Measurements from ENCODE around the gene CCDC146. TPM values are rescaled to one million over a fixed set of nuclear protein-coding genes. Genes with fewer than 3 reads are reported as not detected.

The CCDC146 gene
- polyA plus RNA-seq, 3 donors = 0.08 to 7.2 (median 0.40) TPM

DNA sequence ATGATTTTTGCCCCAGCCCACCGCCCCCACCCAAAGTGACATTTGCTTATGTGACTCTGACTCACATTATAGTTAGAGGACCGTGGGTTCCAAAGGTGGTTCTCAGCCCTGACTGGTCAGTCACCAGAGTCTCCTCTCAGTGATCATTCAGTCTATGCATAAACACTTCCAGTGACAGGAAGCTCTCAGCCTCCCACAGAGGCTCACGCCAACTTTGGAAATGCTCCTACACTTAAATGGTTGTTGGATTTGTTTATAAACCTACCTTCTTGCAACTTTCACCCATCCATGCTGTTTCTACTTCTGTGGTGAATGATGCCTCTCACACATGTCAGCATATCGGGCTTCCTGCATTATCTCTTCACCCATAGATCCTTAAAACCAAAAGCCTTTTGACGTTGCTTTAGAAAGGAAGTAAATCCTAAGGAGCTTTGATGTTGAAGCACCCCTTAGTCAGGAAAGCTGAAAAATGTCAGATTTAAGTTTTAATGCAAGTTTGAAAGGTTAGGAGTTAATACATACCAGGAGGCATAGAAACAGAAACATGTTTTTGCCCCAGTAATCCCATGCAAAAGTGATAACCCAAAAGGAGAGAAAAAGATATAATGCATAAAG, 123.7 kb downstream of the CCDC146 start:
- DNase-seq = peak in 2 of 3 donors; percentile 21 to 39
- Histone ChIP-seq H2AFZ (ENCODE audit: insufficient read depth, low read depth, low read length, poor library complexity, severe bottlenecking) (peak overlapping the region; percentile 17), H4K20me1 (ENCODE audit: insufficient read depth, low read length) (no peaks in the 10 kb centered on the region), H3K9me3 (replicated peaks in 1 of 2; ENCODE audit: control insufficient read depth in 1 of 2, insufficient read depth in 1 of 2, low read length in 2 of 2) (no peaks in the 10 kb centered on the region), H3K79me2 (ENCODE audit: insufficient read depth, low read length) (peaks cover 16% of the 10 kb centered on the region), H3K4me2 (replicated peaks; ENCODE audit: extremely low read depth, low read length, poor library complexity, severe bottlenecking) (peak overlapping the region; percentile 60), H3K4me3 (replicated peaks in 1 of 3; ENCODE audit: low read depth in 2 of 3, low read length in 3 of 3) (peak overlapping the region in 2 of 3 experiments; percentile 2 to 61), H3K27me3 (ENCODE audit: control insufficient read depth in 2 of 2, insufficient read depth in 2 of 2, low read length in 2 of 2) (no peaks in the 10 kb centered on the region), H3K9ac (ENCODE audit: insufficient read depth, low read length, poor library complexity, severe bottlenecking) (no peak overlapping the region), H3K27ac (ENCODE audit: low read depth in 1 of 2, low read length in 2 of 2) (peak overlapping the region in 1 of 2 donors; percentile 45), H3K36me3 (replicated peaks in 1 of 2; ENCODE audit: control insufficient read depth in 1 of 2, insufficient read depth in 2 of 2, low read length in 2 of 2) (no peaks in the 10 kb centered on the region), H3K4me1 (ENCODE audit: control insufficient read depth in 1 of 2, insufficient read depth in 2 of 2, low read length in 2 of 2) (peaks cover 39 to 51% of the 10 kb centered on the region in 2 donors)
- Mint-ChIP-seq H3K4me1 (peaks cover 38% of the 10 kb centered on the region), H3K4me3 (peak overlapping the region; percentile 37 to 78), H3K9me3 (no peaks in the 10 kb centered on the region), H3K27ac (peak overlapping the region in 5 of 7 donors; percentile 20 to 60 (median 37)), H3K27me3 (ENCODE audit: low read depth in 3 of 3) (no peaks in the 10 kb centered on the region), H3K36me3 (peaks cover 0 to 5% of the 10 kb centered on the region in 2 donors)
- intact Hi-C loops (cut with micrococcal nuclease) = loop anchor here (5.0 to 10.0 kb wide), 2 partner anchors 81 to 121 kb away; partner anchors contain the start of gene CCDC146 (in 2 of the 2)
- WGBS (ENCODE audit: insufficient coverage) = 90% methylated on average over 2 of the region's 5 CpGs
- TF ChIP-seq, protein P1, sequence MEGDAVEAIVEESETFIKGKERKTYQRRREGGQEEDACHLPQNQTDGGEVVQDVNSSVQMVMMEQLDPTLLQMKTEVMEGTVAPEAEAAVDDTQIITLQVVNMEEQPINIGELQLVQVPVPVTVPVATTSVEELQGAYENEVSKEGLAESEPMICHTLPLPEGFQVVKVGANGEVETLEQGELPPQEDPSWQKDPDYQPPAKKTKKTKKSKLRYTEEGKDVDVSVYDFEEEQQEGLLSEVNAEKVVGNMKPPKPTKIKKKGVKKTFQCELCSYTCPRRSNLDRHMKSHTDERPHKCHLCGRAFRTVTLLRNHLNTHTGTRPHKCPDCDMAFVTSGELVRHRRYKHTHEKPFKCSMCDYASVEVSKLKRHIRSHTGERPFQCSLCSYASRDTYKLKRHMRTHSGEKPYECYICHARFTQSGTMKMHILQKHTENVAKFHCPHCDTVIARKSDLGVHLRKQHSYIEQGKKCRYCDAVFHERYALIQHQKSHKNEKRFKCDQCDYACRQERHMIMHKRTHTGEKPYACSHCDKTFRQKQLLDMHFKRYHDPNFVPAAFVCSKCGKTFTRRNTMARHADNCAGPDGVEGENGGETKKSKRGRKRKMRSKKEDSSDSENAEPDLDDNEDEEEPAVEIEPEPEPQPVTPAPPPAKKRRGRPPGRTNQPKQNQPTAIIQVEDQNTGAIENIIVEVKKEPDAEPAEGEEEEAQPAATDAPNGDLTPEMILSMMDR (IDR thresholded peaks at IDR 0.05) = no peak

DNA sequence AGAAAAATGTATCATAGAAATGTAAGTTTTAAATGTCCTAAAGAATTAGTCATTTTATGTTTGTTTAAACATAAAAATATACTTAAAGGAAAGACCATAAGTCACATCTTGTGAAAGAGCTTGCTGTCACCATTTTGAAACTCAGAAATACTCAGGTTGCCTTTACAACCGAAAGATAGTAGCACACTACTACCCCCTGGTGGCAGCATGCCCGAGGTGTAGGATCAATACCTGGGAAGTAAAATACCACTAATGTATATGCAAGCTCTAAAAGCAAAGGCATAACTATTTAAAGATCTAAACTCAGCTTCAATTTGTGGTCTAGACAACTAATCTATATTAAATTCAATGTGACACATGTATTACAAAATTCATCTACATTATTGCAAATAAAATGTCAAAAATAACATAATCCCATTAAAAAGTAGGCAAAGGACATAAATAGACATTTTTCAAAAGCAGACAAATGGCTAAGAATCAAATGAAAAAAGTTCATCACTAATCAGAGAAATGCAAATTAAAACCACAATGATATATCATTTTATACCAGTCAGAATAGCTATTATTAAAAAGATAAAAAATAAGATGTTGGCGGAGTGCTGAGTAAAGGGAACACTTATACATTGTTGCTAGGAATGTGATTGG, 124.9 kb downstream of the CCDC146 start:
- H3K27me3 ChIP-seq (ENCODE audit: control insufficient read depth in 2 of 2, insufficient read depth in 2 of 2, low read length in 2 of 2) = no peaks in the 10 kb centered on the region
- TF ChIP-seq, protein P1 (IDR thresholded peaks at IDR 0.05) = peak; percentile 99
- Mint-ChIP-seq H3K36me3 (peaks cover 0 to 3% of the 10 kb centered on the region in 2 donors), H3K27me3 (ENCODE audit: low read depth in 3 of 3) (no peaks in the 10 kb centered on the region), H3K4me1 (peaks cover 28% of the 10 kb centered on the region), H3K4me3 (no peak overlapping the region), H3K9me3 (no peaks in the 10 kb centered on the region), H3K27ac (no peak overlapping the region)
- peaks cover 16% of the 10 kb centered on the region for H3K79me2 ChIP-seq (ENCODE audit: insufficient read depth, low read length)
- H3K9me3 ChIP-seq (replicated peaks in 1 of 2; ENCODE audit: control insufficient read depth in 1 of 2, insufficient read depth in 1 of 2, low read length in 2 of 2) = no peaks in the 10 kb centered on the region
- no peaks in the 10 kb centered on the region for H4K20me1 ChIP-seq (ENCODE audit: insufficient read depth, low read length)
- H3K4me3 ChIP-seq (replicated peaks in 1 of 3; ENCODE audit: low read depth in 2 of 3, low read length in 3 of 3) = peak overlapping the region in 1 of 3 experiments; percentile 61
- no CpG with 5 or more reads among the region's 3 CpGs for WGBS (ENCODE audit: insufficient coverage)
- H3K4me1 ChIP-seq (ENCODE audit: control insufficient read depth in 1 of 2, insufficient read depth in 2 of 2, low read length in 2 of 2) = peaks cover 28 to 40% of the 10 kb centered on the region in 2 donors
- peak overlapping the region in 1 of 2 donors; percentile 45 for H3K27ac ChIP-seq (ENCODE audit: low read depth in 1 of 2, low read length in 2 of 2)
- no peak overlapping the region for H2AFZ ChIP-seq (ENCODE audit: insufficient read depth, low read depth, low read length, poor library complexity, severe bottlenecking)
- DNase-seq = peak; percentile 73 to 89 (median 88)
- no peaks in the 10 kb centered on the region for H3K36me3 ChIP-seq (replicated peaks in 1 of 2; ENCODE audit: control insufficient read depth in 1 of 2, insufficient read depth in 2 of 2, low read length in 2 of 2)
- H3K4me2 ChIP-seq (replicated peaks; ENCODE audit: extremely low read depth, low read length, poor library complexity, severe bottlenecking) = peak overlapping the region; percentile 60
- no peak overlapping the region for H3K9ac ChIP-seq (ENCODE audit: insufficient read depth, low read length, poor library complexity, severe bottlenecking)
- intact Hi-C loops (cut with micrococcal nuclease) = loop anchor here (5.0 to 10.0 kb wide), 2 partner anchors 80 to 123 kb away; partner anchors contain the start of gene CCDC146 (in 2 of the 2)
